ENCODE results near the gene SNAP29. TPM values are rescaled to one million over a fixed set of nuclear protein-coding genes. Genes with fewer than 3 reads are reported as not detected.

SNAP29 gene
- total RNA-seq, 1 experiment from 2014 or later, result 17.9 TPM

DNA sequence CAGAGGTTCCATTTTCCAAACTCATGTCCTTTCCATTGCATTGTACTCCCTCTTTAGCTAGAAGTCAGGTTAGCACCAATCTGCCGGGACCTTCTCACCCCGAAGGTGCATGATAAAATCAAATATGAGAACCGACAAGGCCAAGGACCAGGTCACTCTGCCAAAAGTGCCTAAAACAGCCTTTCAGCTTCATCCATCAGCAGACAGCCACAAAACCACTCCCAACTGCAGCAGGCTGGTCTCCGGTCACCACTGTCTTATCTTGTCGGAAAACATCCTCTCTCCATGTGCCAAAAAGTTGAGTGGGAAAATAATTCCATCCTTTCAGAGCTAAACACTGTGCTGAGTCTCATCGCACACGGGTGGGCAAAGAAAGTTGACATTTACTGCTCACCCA lies 1.6 kb upstream of the SNAP29 start:
- H2AFZ ChIP-seq (ENCODE audit: low read length), result no peak overlapping the region
- no peaks in the 10 kb centered on the region; a peak in 1 of 7 replicates for H3K36me3 Mint-ChIP-seq (ENCODE audit: insufficient read depth in 1 of 3, low read depth in 3 of 3)
- no peak overlapping the region for H3K27ac ChIP-seq (ENCODE audit: insufficient read length, low read depth, low read length)

More for the DNA sequence above, 1.6 kb upstream of the SNAP29 start:
- Histone ChIP-seq H2BK120ac (ENCODE audit: low read depth, low read length, poor library complexity, severe bottlenecking) (no peak overlapping the region), H2BK5ac (ENCODE audit: insufficient read length, low read length) (no peak overlapping the region), H3T11ph (ENCODE audit: low read length) (no peak overlapping the region), H3K27me3 (ENCODE audit: insufficient read depth, low read length) (no peaks in the 10 kb centered on the region), H3K23me2 (ENCODE audit: insufficient read length, low read depth, low read length, poor library complexity, severe bottlenecking) (peaks cover 11% of the 10 kb centered on the region), H4K91ac (ENCODE audit: insufficient read length, low read depth, low read length) (no peak overlapping the region), H3K4ac (ENCODE audit: low read depth, low read length) (no peak overlapping the region), H2AK5ac (ENCODE audit: insufficient read length, low read length) (no peak overlapping the region), H3K18ac (ENCODE audit: insufficient read length, low read depth, low read length) (no peak overlapping the region), H2BK12ac (ENCODE audit: insufficient read length, low read depth, low read length) (no peak overlapping the region), H3K14ac (ENCODE audit: insufficient read depth, low read length) (no peak overlapping the region; the same call in 1 of the 2 replicates), H3K23ac (ENCODE audit: insufficient read length, low read depth, low read length) (peak overlapping the region; percentile 21), H3K4me1 (ENCODE audit: insufficient read depth, low read length) (peaks cover 8% of the 10 kb centered on the region), H4K8ac (replicated peaks; ENCODE audit: insufficient read length, low read depth, low read length) (no peak overlapping the region), H3K56ac (ENCODE audit: insufficient read length, low read depth, low read length) (no peak overlapping the region), H3K79me1 (ENCODE audit: insufficient read depth, low read depth, low read length, poor library complexity, severe bottlenecking) (peaks cover 5% of the 10 kb centered on the region), H4K20me1 (ENCODE audit: control insufficient read depth, insufficient read depth, insufficient read length) (peaks cover 2% of the 10 kb centered on the region), H3K79me2 (ENCODE audit: insufficient read depth, low read length) (peaks cover 5% of the 10 kb centered on the region; the same call in 1 of the 2 replicates), H4K5ac (ENCODE audit: insufficient read length, low read depth, low read length) (no peak overlapping the region), H3K9me3 (ENCODE audit: control insufficient read depth, low read depth, low read length) (no peaks in the 10 kb centered on the region), H3K9ac (ENCODE audit: extremely low read depth, insufficient read length, low read length) (peak overlapping the region; percentile 65), H3K4me2 (ENCODE audit: insufficient read depth, insufficient read length, low read length) (peak overlapping the region; percentile 97), H2BK15ac (ENCODE audit: low read depth, low read length) (no peak overlapping the region), H2BK20ac (ENCODE audit: low read depth, low read length, poor library complexity, severe bottlenecking) (no peak overlapping the region)
- Mint-ChIP-seq H3K4me1 (peaks cover 36% of the 10 kb centered on the region in 2 experiments), H3K9me3 (no peaks in the 10 kb centered on the region), H3K4me3 (peak overlapping the region; percentile 88 to 91), H3K27me3 (ENCODE audit: low read depth) (no peaks in the 10 kb centered on the region), H3K27ac (no peak overlapping the region)
- TF ChIP-seq, protein P1, sequence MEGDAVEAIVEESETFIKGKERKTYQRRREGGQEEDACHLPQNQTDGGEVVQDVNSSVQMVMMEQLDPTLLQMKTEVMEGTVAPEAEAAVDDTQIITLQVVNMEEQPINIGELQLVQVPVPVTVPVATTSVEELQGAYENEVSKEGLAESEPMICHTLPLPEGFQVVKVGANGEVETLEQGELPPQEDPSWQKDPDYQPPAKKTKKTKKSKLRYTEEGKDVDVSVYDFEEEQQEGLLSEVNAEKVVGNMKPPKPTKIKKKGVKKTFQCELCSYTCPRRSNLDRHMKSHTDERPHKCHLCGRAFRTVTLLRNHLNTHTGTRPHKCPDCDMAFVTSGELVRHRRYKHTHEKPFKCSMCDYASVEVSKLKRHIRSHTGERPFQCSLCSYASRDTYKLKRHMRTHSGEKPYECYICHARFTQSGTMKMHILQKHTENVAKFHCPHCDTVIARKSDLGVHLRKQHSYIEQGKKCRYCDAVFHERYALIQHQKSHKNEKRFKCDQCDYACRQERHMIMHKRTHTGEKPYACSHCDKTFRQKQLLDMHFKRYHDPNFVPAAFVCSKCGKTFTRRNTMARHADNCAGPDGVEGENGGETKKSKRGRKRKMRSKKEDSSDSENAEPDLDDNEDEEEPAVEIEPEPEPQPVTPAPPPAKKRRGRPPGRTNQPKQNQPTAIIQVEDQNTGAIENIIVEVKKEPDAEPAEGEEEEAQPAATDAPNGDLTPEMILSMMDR (conservative IDR thresholded peaks at IDR 0.05), result no peak
- WGBS (ENCODE audit: extremely low coverage, insufficient read length, low lambda C conversion rate), result no CpG with 5 or more reads among the region's 7 CpGs
- DNase-seq, result no peak

Measured in H9 (cell line).